Stimulated activated CD4-positive, alpha-beta T cell treated with anti-CD3 and anti-CD28 coated beads, TNF-alpha, amount 100 ng/mL, for 48 hours (primary cell): ENCODE measurements around the gene AKAP11.

Source experiments
- DNase-seq, 3 donors: peaks; one replicate each; pipeline ENCODE4 v3.0.0-alpha.2; 2020; ENCODE audit warnings: low read depth in 3 of 3

Gene AKAP11

DNA sequence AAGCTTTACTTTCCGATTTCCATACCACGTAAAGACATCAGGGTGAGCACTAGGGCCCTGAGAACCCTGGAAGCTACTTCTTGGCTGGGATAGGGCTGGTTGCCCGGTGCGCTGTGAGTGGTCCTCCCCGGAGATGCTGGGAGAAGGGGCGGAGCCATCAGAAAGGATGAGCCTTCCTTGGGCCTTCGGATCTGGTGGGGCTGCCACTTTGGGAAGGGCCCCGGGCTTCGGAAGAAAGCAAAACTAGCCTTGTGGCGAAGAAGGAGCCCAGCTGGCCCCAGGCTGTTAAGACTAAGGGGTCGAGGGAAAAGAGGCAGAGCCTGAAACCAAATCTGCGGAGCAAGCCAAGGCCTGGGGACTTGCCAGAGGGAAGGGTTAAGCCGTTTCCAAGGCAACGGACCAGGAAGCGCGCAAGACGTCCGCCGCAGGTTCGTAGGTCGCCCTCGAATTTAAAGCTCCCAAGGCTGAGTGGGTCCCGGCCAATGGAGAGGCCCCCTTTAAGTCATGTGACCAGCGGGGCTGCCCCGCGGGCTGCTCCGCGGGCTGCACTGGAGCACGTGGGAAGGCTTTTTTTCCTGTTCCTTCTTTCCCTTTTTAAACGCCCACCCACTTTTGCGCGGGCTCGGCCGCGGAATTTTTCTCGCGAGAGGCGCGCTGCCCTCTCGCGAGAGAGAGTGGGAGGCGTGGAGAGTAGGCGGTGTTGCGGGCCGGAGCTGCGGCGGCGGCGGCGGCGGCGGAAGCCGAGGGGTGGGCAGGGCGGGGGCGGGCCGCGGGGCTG lies 426 bp upstream of the AKAP11 start:
- DNase-seq, result peak; percentile 87 to 92 (median 88)

DNA sequence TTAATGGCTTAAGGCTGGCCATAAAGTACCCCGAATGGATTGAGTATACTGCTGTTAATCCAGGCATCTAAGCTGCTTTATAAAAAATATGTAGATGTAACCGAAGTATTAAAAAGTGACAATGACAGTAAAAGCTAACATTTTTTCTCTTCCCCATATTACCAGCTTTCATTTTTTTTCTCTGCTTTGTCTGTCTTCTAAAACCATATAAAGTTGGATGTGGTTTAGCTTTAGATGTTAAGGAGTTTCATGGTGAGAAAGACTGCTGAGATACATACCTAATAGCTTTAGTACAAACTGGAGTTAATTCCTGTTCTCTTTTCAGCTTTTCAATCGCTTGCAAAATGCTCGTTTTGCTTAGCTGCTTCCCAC lies 838 bp downstream of the AKAP11 start:
- DNase-seq, result no peak

- DNase-seq, result no peak
Measured at GRCh38 chr13:42274386-42275097, 2.6 kb downstream of the AKAP11 start.

DNA sequence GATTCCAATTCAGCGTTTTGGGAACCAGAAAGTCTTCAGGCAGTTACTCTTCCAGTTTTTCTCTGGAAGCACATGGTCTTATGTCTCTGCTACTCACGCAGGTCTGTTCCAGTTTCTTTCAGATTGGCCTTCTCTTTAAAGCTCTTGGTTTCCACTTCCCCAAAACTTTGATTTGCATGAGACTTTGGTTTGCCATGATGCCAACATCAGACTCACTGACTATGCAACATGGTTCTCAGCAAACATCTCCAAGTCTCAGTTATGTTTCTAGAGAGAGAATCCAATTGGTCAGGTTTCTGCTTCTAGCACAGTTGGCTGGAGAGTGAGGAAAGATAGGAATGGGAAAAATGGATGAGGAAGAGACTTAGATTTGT lies 3.1 kb downstream of the AKAP11 start:
- no peak for DNase-seq

GRCh38 chr13:42275506-42275905 lies 3.6 kb downstream of the AKAP11 start:
- DNase-seq, result no peak

- DNase-seq, result no peak
Measured at GRCh38 chr13:42276683-42277082, 4.7 kb downstream of the AKAP11 start.

- DNase-seq, result no peak
Measured at GRCh38 chr13:42277618-42278276, 5.8 kb downstream of the AKAP11 start.

- DNase-seq, result no peak
Measured at GRCh38 chr13:42279080-42279479, 7.1 kb downstream of the AKAP11 start.

- DNase-seq, result no peak
Measured at GRCh38 chr13:42279986-42280385, 8.0 kb downstream of the AKAP11 start.

DNA sequence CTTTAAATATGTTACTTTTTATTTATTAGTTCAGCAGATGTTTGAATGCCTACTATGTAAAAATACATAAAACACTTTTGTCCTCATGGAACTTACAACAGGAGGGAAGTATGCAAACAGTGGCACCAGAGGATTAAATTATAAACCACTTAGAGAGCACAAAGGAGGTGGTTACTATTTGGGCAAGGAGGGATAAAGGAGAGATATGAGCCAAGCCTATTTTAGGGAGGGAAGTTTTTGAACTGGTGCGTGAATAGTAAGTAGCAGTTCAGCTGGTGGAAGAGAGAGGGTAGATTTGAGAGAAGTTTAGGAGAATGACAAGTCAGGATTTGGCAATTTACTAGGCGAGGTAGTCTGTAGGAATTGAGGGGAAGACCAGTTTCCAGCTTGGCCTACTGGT lies 8.6 kb downstream of the AKAP11 start:
- DNase-seq, result no peak

DNA sequence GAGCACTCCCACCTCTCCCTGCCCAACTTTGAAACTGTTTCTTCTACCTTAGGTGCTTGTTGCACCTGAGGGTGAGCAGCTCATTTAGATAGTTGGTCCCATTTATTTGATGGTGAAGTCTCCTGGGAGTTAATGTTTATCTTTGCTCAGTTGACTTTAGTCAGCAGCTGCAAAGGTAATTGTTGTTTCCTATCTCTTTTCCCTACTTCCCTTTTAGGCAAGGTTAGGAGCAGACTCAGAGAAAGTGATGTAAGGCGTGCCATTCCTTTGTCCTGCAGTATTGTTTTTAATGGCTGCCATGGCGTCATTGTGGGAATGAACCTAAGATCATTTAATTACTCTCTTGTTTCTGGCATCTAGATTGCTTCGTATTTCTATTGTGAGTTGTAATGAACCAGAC lies 11.6 kb downstream of the AKAP11 start:
- no peak for DNase-seq

GRCh38 chr13:42284068-42284467 lies 12.1 kb downstream of the AKAP11 start:
- no peak for DNase-seq

GRCh38 chr13:42298392-42298791 lies 26.4 kb downstream of the AKAP11 start:
- DNase-seq, result no peak

DNA sequence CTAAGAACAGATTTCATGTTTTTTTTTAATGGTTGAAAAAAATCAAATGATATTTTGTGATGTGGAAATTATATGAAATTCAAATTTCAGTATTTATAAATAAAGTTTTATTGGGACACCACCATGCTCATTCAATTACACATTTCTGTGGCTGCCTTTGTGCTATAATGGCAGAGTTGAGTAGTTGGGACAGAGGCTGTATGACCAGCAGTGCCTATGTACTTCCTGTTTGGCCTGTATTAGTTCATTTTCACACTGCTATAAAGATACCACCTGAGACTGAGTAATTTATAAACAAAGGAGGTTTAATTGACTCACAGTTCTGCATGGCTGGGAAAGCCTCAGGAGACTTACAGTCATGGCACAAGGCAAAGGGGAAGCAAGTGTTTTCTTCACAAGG lies 33.6 kb downstream of the AKAP11 start:
- no peak for DNase-seq

DNA sequence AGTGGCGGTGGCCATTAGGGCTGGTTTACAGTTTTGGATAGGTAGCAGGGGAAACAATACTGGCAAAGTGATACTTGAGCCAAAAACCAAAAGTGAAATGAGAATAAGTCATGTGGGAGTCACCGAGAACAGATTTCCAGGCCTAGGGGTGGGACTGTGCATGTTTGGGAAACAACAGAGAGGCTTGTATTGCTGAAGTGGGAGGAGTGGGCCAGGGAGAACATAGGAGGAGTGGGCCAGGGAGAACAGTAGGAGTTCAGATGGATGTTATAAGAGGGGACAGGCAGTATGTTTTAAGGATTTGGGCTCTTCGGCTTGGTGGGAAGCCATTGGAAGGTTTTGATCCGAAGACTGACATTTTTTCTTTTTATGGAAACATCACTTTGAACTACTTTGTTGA lies 35.5 kb downstream of the AKAP11 start:
- no peak for DNase-seq

- DNase-seq, result no peak
Measured at GRCh38 chr13:42312817-42313431, 41.0 kb downstream of the AKAP11 start.

- no peak for DNase-seq
Measured at GRCh38 chr13:42318570-42318969, 46.6 kb downstream of the AKAP11 start.

- DNase-seq, result no peak
Measured at GRCh38 chr13:42320375-42320787, 48.4 kb downstream of the AKAP11 start.

- DNase-seq, result no peak
Measured at GRCh38 chr13:42322806-42323205, 50.9 kb downstream of the AKAP11 start.

DNA sequence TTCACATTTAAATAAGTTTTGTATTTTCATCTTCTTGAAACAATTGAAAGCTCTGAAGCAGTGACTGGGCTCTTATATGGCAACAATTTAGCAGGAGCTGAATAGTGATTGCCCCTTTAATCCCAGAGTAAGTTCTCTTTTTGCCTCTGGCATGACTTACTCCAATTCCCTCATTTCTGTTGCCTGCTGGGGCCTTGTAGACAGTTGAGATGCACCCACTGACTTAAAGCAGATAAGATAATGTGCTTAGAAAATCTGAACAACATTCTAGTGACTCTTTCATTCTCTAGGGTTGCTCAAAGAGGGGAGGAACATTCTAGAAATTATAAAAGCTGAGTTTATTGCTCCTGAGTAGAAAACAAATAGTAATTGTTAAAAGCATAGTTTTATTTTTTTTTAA lies 52.8 kb downstream of the AKAP11 start:
- no peak for DNase-seq

DNA sequence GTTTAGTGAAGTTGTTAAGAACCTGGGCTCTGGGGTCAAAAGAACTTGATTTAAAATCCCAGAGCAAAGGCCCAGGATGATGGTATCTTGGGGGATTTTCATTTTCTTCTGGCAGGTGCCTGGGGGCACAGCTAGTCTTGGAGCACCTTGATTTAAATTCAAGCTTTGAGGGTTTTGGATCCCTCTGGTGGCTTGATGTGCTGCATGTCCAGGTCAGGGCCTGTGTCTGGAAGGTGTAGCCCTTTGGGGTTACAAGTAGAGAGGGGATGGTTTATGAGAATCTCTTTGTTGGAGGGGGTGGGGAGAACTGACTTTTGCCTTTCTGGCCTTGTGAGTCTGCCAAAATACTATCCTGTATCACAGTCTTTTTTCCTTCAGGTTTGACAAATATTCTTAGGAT lies 55.8 kb downstream of the AKAP11 start:
- no peak for DNase-seq

DNA sequence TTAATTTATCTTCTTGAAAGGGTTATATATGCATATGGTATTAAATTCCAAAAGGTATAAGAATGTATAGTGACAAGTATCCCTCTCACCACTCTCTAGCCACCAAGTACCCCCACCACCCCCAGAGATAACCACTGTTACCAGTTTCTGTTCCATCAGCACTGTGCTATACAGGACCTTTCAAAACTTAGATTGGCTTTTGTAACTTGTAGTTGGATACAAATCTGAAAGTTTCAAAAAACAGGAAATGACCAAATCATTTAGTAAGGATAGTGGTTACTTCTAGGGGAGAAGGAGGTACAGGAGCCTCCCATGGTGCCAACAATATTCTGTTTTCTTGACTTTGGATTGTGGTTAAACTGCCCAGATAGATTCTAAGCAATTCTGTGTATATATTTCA lies 56.7 kb downstream of the AKAP11 start:
- DNase-seq, result no peak

DNA sequence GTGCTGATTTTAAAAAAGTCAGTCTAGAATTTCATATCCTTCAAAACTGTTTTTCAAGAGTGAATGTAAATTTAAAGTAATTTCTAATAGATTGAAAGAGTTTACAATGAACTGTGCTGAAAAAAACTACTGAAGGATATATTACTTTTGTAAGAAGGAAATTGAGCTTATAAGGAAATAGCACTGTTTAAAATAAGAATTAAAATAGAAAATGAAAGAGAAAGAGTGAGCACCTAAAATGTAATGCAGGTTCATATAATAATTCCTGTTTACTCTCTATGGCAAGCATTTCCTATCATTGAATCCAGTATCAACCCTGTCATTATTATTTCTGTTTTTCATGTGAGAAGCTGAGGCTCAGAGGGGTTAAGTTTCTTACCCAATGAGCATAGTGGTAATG lies 57.3 kb downstream of the AKAP11 start:
- DNase-seq, result no peak
